GM12878 (cell line): Measurements from ENCODE around the gene PLPP3.

Experiments
- CBX3 ChIP-seq: fragments of 200-600 bp; sonication (generic); IDR thresholded peaks from 2 replicates; pipeline ENCODE4 v1.6.1; 2016; ENCODE audit warnings: low read depth, borderline replicate concordance
- CHD4 ChIP-seq: fragments of 200-600 bp; sonication (generic); IDR thresholded peaks from 2 replicates; pipeline ENCODE4 v1.6.1; 2016; ENCODE audit warnings: mild to moderate bottlenecking
- CREM ChIP-seq: IDR thresholded peaks from 2 replicates; pipeline ENCODE4 v1.6.1; 2014; ENCODE audit warnings: antibody characterized with exemption, low read depth
- JUND ChIP-seq: IDR thresholded peaks from 2 replicates; pipeline ENCODE4 v1.6.1; 2012; ENCODE audit warnings: low read depth, mild to moderate bottlenecking, low read length, improper control_type of control experiment, moderate library complexity
- MEF2B ChIP-seq: fragments of 450-650 bp; IDR thresholded peaks from 2 replicates; pipeline ENCODE4 v1.6.1; 2018; ENCODE audit warnings: mild to moderate bottlenecking, moderate library complexity; ENCODE audit not compliant: partially characterized antibody, poor library complexity, severe bottlenecking
- MYC ChIP-seq: IDR thresholded peaks from 2 replicates; pipeline ENCODE4 v1.6.1; 2011; ENCODE audit warnings: mild to moderate bottlenecking, low read length, moderate library complexity, inconsistent platforms; ENCODE audit not compliant: insufficient read depth, insufficient replicate concordance, insufficient read length, severe bottlenecking
- NBN ChIP-seq: fragments of 450-650 bp; IDR thresholded peaks from 2 replicates; pipeline ENCODE4 v1.6.1; 2016
- PAX8 ChIP-seq: fragments of 450-650 bp; IDR thresholded peaks from 2 replicates; pipeline ENCODE4 v1.6.1; 2017; ENCODE audit warnings: mild to moderate bottlenecking, moderate library complexity
- PML ChIP-seq: IDR thresholded peaks from 2 replicates; pipeline ENCODE4 v1.6.1; 2012; ENCODE audit warnings: low read length, inconsistent platforms
- POLR2A ChIP-seq: IDR thresholded peaks from 2 replicates; pipeline ENCODE4 v1.6.1; 2011; ENCODE audit warnings: low read depth, mild to moderate bottlenecking, low read length
- POLR2AphosphoS2 ChIP-seq: IDR thresholded peaks from 2 replicates; pipeline ENCODE4 v1.6.1; 2011; ENCODE audit warnings: low read depth, mild to moderate bottlenecking, low read length, improper control_type of control experiment, moderate library complexity
- TF ChIP-seq, protein P1 (sequence below), 3 experiments: IDR thresholded peaks in 2 of 3; conservative IDR thresholded peaks in 1 of 3; 2 replicates each; pipeline ENCODE4 v1.5.1; 2011; ENCODE audit warnings: low read depth in 3 of 3, low read length in 3 of 3, mild to moderate bottlenecking in 3 of 3, control low read depth in 2 of 3, moderate library complexity in 2 of 3, inconsistent platforms in 1 of 3, mixed read lengths in 1 of 3; ENCODE audit not compliant: control insufficient read depth in 2 of 3, insufficient read depth in 1 of 3; ENCODE audit errors: extremely low read depth in 1 of 3
- TF ChIP-seq, protein P2 (sequence below): fragments of 450-650 bp; IDR thresholded peaks from 2 replicates; pipeline ENCODE4 v1.6.1; 2017; ENCODE audit warnings: mild to moderate bottlenecking, moderate library complexity
- TF ChIP-seq, protein P3 (sequence below): fragments of 450-650 bp; IDR thresholded peaks from 2 replicates; pipeline ENCODE4 v1.6.1; 2017; ENCODE audit warnings: low read depth, mild to moderate bottlenecking, moderate library complexity

DNA sequence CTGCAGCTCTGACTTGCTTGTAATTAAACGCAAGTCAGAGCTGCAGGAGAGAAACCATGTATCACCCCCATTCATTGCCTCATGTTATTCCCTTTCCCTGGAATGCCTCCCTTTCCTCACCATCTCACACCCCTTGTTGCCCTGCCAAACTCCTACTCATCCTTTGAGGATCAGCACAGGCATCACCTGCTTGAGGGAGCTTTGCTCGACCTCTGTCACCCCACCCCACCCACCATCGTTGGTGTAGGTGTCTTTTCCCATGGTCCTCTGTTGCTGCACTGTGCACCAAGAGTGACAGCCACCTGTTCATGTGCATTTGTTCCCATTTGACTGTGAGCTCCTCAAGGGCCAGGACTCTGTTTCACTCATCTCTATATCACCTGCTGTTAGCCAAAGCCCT, 117.2 kb downstream of the PLPP3 start:
- TF ChIP-seq CBX3 (no peak), CHD4 (no peak), MYC (no peak), PML (no peak), MEF2B (no peak), CREM (no peak), PAX8 (no peak), NBN (no peak), POLR2AphosphoS2 (no peak), JUND (no peak), POLR2A (no peak)
- TF ChIP-seq, protein P1, sequence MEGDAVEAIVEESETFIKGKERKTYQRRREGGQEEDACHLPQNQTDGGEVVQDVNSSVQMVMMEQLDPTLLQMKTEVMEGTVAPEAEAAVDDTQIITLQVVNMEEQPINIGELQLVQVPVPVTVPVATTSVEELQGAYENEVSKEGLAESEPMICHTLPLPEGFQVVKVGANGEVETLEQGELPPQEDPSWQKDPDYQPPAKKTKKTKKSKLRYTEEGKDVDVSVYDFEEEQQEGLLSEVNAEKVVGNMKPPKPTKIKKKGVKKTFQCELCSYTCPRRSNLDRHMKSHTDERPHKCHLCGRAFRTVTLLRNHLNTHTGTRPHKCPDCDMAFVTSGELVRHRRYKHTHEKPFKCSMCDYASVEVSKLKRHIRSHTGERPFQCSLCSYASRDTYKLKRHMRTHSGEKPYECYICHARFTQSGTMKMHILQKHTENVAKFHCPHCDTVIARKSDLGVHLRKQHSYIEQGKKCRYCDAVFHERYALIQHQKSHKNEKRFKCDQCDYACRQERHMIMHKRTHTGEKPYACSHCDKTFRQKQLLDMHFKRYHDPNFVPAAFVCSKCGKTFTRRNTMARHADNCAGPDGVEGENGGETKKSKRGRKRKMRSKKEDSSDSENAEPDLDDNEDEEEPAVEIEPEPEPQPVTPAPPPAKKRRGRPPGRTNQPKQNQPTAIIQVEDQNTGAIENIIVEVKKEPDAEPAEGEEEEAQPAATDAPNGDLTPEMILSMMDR (IDR thresholded peaks at IDR 0.05 in 2 of 3, conservative IDR thresholded peaks at IDR 0.05 in 1 of 3; ENCODE audit: control insufficient read depth in 2 of 3, extremely low read depth in 1 of 3, insufficient read depth in 1 of 3, low read depth in 3 of 3, low read length in 3 of 3), result no peak
- TF ChIP-seq, protein P2, sequence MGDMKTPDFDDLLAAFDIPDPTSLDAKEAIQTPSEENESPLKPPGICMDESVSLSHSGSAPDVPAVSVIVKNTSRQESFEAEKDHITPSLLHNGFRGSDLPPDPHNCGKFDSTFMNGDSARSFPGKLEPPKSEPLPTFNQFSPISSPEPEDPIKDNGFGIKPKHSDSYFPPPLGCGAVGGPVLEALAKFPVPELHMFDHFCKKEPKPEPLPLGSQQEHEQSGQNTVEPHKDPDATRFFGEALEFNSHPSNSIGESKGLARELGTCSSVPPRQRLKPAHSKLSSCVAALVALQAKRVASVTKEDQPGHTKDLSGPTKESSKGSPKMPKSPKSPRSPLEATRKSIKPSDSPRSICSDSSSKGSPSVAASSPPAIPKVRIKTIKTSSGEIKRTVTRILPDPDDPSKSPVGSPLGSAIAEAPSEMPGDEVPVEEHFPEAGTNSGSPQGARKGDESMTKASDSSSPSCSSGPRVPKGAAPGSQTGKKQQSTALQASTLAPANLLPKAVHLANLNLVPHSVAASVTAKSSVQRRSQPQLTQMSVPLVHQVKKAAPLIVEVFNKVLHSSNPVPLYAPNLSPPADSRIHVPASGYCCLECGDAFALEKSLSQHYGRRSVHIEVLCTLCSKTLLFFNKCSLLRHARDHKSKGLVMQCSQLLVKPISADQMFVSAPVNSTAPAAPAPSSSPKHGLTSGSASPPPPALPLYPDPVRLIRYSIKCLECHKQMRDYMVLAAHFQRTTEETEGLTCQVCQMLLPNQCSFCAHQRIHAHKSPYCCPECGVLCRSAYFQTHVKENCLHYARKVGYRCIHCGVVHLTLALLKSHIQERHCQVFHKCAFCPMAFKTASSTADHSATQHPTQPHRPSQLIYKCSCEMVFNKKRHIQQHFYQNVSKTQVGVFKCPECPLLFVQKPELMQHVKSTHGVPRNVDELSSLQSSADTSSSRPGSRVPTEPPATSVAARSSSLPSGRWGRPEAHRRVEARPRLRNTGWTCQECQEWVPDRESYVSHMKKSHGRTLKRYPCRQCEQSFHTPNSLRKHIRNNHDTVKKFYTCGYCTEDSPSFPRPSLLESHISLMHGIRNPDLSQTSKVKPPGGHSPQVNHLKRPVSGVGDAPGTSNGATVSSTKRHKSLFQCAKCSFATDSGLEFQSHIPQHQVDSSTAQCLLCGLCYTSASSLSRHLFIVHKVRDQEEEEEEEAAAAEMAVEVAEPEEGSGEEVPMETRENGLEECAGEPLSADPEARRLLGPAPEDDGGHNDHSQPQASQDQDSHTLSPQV, result no peak
- TF ChIP-seq, protein P3, sequence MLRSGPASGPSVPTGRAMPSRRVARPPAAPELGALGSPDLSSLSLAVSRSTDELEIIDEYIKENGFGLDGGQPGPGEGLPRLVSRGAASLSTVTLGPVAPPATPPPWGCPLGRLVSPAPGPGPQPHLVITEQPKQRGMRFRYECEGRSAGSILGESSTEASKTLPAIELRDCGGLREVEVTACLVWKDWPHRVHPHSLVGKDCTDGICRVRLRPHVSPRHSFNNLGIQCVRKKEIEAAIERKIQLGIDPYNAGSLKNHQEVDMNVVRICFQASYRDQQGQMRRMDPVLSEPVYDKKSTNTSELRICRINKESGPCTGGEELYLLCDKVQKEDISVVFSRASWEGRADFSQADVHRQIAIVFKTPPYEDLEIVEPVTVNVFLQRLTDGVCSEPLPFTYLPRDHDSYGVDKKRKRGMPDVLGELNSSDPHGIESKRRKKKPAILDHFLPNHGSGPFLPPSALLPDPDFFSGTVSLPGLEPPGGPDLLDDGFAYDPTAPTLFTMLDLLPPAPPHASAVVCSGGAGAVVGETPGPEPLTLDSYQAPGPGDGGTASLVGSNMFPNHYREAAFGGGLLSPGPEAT, result no peak
